HepG2 (cell line): Measurements from ENCODE around the gene ARHGEF40. TPM values are rescaled to one million over a fixed set of nuclear protein-coding genes. Genes with fewer than 3 reads are reported as not detected.

Experiments
- ARNT2 ChIP-seq: sonication (generic); formaldehyde crosslinking; IDR thresholded peaks from 2 replicates; pipeline ENCODE4 v1.8.0; 2022; ENCODE audit warnings: mild to moderate bottlenecking, low read depth, missing genetic modification reagents, moderate library complexity
- BORCS8-MEF2B ChIP-seq: sonication (generic); formaldehyde crosslinking; IDR thresholded peaks from 2 replicates; pipeline ENCODE4 v1.8.0; 2022; ENCODE audit warnings: mild to moderate bottlenecking, missing genetic modification reagents
- HES4 ChIP-seq: sonication (generic); formaldehyde crosslinking; IDR thresholded peaks from 2 replicates; pipeline ENCODE4 v1.9.0; 2021; ENCODE audit warnings: mild to moderate bottlenecking, missing genetic modification reagents, borderline replicate concordance
- MAZ ChIP-seq, 2 experiments: sonication (generic) in 1 of 2; formaldehyde crosslinking in 1 of 2; IDR thresholded peaks; 2 replicates each; pipeline versions ENCODE4 v1.5.0 to v1.6.1; 2012 to 2020; ENCODE audit warnings: low read depth in 2 of 2, mild to moderate bottlenecking in 2 of 2, borderline replicate concordance in 1 of 2, improper control_type of control experiment in 1 of 2, low read length in 1 of 2, missing genetic modification reagents in 1 of 2, moderate library complexity in 1 of 2
- NPAS2 ChIP-seq: sonication (generic); formaldehyde crosslinking; IDR thresholded peaks from 2 replicates; pipeline ENCODE4 v1.8.0; 2022; ENCODE audit warnings: mild to moderate bottlenecking, missing genetic modification reagents, borderline replicate concordance
- POLR2G ChIP-seq: fragments of 200-400 bp; formaldehyde crosslinking; IDR thresholded peaks from 2 replicates; pipeline ENCODE4 v1.6.1; 2018; ENCODE audit warnings: mild to moderate bottlenecking, low read depth, low read length, moderate library complexity
- RBM22 ChIP-seq: fragments of 200-400 bp; formaldehyde crosslinking; optimal IDR thresholded peaks from 2 replicates; pipeline ENCODE3; 2017; ENCODE audit warnings: mild to moderate bottlenecking, low read length, moderate library complexity
- SSRP1 ChIP-seq: IDR thresholded peaks from 2 replicates; pipeline ENCODE4 v1.6.1; 2016; ENCODE audit warnings: control low read depth
- THAP9 ChIP-seq: sonication (generic); formaldehyde crosslinking; IDR thresholded peaks from 2 replicates; pipeline ENCODE4; 2020; ENCODE audit warnings: missing genetic modification reagents, mild to moderate bottlenecking, borderline replicate concordance
- ZBTB4 ChIP-seq: sonication (generic); formaldehyde crosslinking; IDR thresholded peaks from 2 replicates; pipeline ENCODE4 v1.4.0; 2020; ENCODE audit warnings: missing genetic modification reagents, mild to moderate bottlenecking, borderline replicate concordance
- ZFP91 ChIP-seq: sonication (generic); formaldehyde crosslinking; IDR thresholded peaks from 2 replicates; pipeline ENCODE4 v1.9.0; 2022; ENCODE audit warnings: missing genetic modification reagents, mild to moderate bottlenecking, borderline replicate concordance
- ZHX1 ChIP-seq: sonication (generic); formaldehyde crosslinking; IDR thresholded peaks from 2 replicates; pipeline ENCODE4 v1.8.1; 2022; ENCODE audit warnings: low read depth, mild to moderate bottlenecking, missing genetic modification reagents
- ZNF224 ChIP-seq: sonication (generic); formaldehyde crosslinking; IDR thresholded peaks from 2 replicates; pipeline ENCODE4 v1.5.0; 2020; ENCODE audit warnings: mild to moderate bottlenecking, missing genetic modification reagents
- ZNF567 ChIP-seq: sonication (generic); formaldehyde crosslinking; IDR thresholded peaks from 2 replicates; pipeline ENCODE4 v1.8.1; 2023; ENCODE audit warnings: mild to moderate bottlenecking, missing genetic modification reagents, borderline replicate concordance
- ZNF720 ChIP-seq: sonication (generic); formaldehyde crosslinking; IDR thresholded peaks from 2 replicates; pipeline ENCODE4 v1.4.0; 2020; ENCODE audit warnings: missing genetic modification reagents
- ZNF737 ChIP-seq: sonication (generic); formaldehyde crosslinking; IDR thresholded peaks from 2 replicates; pipeline ENCODE4 v1.5.0; 2020; ENCODE audit warnings: missing genetic modification reagents, mild to moderate bottlenecking, borderline replicate concordance
- polyA plus RNA-seq, 8 experiments: library from polyadenylated mRNA; depleted of rRNA in 3 of 8; stranded (reverse) in 7 of 8; unstranded in 1 of 8; fragments of >200 nt; fragmentation: Illumina TruSeq in 4 of 8; extraction: Trizol in 4 of 8; gene quantifications; 2 replicates each; pipeline versions ENCODE4 v1.2.1 to v1.2.3, GENCODE V29; 2011 to 2016; ENCODE audit warnings: low read depth in 4 of 8, missing spikeins in 1 of 8, mixed read lengths in 1 of 8; ENCODE audit not compliant: insufficient read depth in 1 of 8
- total RNA-seq, 5 experiments: library from RNA; depleted of rRNA; stranded (reverse); fragments of >200 nt; fragmentation: Illumina TruSeq; extraction: Trizol; gene quantifications; 2 replicates each; pipeline ENCODE4 v1.2.3, GENCODE V29; 2016; ENCODE audit warnings: low read depth in 1 of 5

ARHGEF40 gene
- total and polyA plus RNA-seq, 2 of the 13 experiments (the other 11 are each of a cell fraction or from before 2014, with no cell fraction given): 28.1 to 78.1 TPM

GRCh38 chr14:21096978-21097635, 27.0 kb downstream of the ARHGEF40 start (continued):
- TF ChIP-seq ZNF720 (CRISPR knock-in tag): no peak
- no peak; the same call in 1 of the 2 replicates for TF ChIP-seq MAZ (IDR thresholded peaks at IDR 0.05; ENCODE audit: borderline replicate concordance, low read depth, low read length)
- TF ChIP-seq MAZ (CRISPR knock-in tag; IDR thresholded peaks at IDR 0.05; ENCODE audit: low read depth): no peak; the same call in 1 of the 2 replicates
- TF ChIP-seq ARNT2 (CRISPR knock-in tag): peak; percentile 61; the same call in 1 of the 2 replicates
- peak; percentile 61 for TF ChIP-seq RBM22
- no peak for TF ChIP-seq ZNF224 (CRISPR knock-in tag)
- TF ChIP-seq ZNF737: 0 out of 2 replicates have a peak, but pooled peaks have one; percentile 22
- TF ChIP-seq BORCS8-MEF2B (CRISPR knock-in tag): peak; percentile 51
- TF ChIP-seq ZFP91 (CRISPR knock-in tag): peak; percentile 42; the same call in 1 of the 2 replicates
- TF ChIP-seq POLR2G: peak; percentile 62; the same call in 1 of the 2 replicates
- peak; percentile 56; the same call in 1 of the 2 replicates for TF ChIP-seq THAP9 (CRISPR knock-in tag)
- 0 out of 2 replicates have a peak, but pooled peaks have one; percentile 27 for TF ChIP-seq ZNF567 (CRISPR knock-in tag)
- TF ChIP-seq HES4 (CRISPR knock-in tag): peak; percentile 68; the same call in 1 of the 2 replicates
- TF ChIP-seq ZHX1 (CRISPR knock-in tag): 0 out of 2 replicates have a peak, but pooled peaks have one; percentile 50
- 0 out of 2 replicates have a peak, but pooled peaks have one; percentile 47 for TF ChIP-seq SSRP1 (CRISPR knock-in tag)
- TF ChIP-seq NPAS2: no peak
- TF ChIP-seq ZBTB4 (CRISPR knock-in tag): 0 out of 2 replicates have a peak, but pooled peaks have one; percentile 42
